Neural cell (in vitro differentiated cells): ENCODE measurements around the gene DBP. TPM values are rescaled to one million over a fixed set of nuclear protein-coding genes. Genes with fewer than 3 reads are reported as not detected.
"Not testable (repeated sequence)": the region's sequence is repeated elsewhere in the genome, so short reads cannot be mapped to it uniquely, and the experiment has no call there.

Experiments
- H2AFZ ChIP-seq: fragments of 200-600, 300-800 bp; sonication (generic), shearing (Covaris generic); 2 replicates; pipeline ENCODE4 v1.6.0; 2014; ENCODE audit warnings: low read depth, mild to moderate bottlenecking, antibody characterized with exemption, low read length, moderate library complexity
- H3F3A ChIP-seq: fragments of 200-600 bp; shearing (Covaris generic); 2 replicates; pipeline ENCODE4 v1.6.1; 2016; ENCODE audit warnings: mild to moderate bottlenecking, moderate library complexity, mixed read lengths, antibody characterized with exemption, low read length; ENCODE audit not compliant: insufficient read depth, poor library complexity, severe bottlenecking
- H3K27ac ChIP-seq: fragments of 200-600, 300-800 bp; sonication (generic), shearing (Covaris generic); 2 replicates; pipeline ENCODE4 v1.5.1; 2014; ENCODE audit warnings: mild to moderate bottlenecking, low read length, moderate library complexity
- H3K27me3 ChIP-seq: fragments of 300-800, 200-600 bp; sonication (generic), shearing (Covaris generic); 2 replicates; pipeline ENCODE4 v1.6.0; 2014; ENCODE audit warnings: mild to moderate bottlenecking, low read depth, low read length, moderate library complexity; ENCODE audit not compliant: insufficient read depth
- H3K36me3 ChIP-seq: fragments of 300-800, 200-600 bp; sonication (generic), shearing (Covaris generic); 2 replicates; pipeline ENCODE4 v1.5.1; 2014; ENCODE audit warnings: mild to moderate bottlenecking, antibody characterized with exemption, low read length, moderate library complexity; ENCODE audit not compliant: insufficient read depth
- H3K4me2 ChIP-seq: fragments of 300-800, 200-600 bp; sonication (generic), shearing (Covaris generic); 2 replicates; pipeline ENCODE4 v1.6.0; 2014; ENCODE audit warnings: mild to moderate bottlenecking, low read length
- H3K4me3 ChIP-seq: fragments of 300-800, 200-600 bp; sonication (generic), shearing (Covaris generic); 2 replicates; pipeline ENCODE4 v1.5.1; 2014; ENCODE audit warnings: mild to moderate bottlenecking, low read length, moderate library complexity
- H3K79me2 ChIP-seq: fragments of 200-600 bp; shearing (Covaris generic); replicated peaks from 2 replicates; pipeline ENCODE4 v1.6.0; 2014; ENCODE audit warnings: mild to moderate bottlenecking, low read length, moderate library complexity; ENCODE audit not compliant: insufficient read depth
- H3K9ac ChIP-seq: fragments of 300-800, 200-600 bp; sonication (generic), shearing (Covaris generic); 2 replicates; pipeline ENCODE4 v1.6.1; 2016; ENCODE audit warnings: mild to moderate bottlenecking, low read length, mixed read lengths
- H3K9me2 ChIP-seq: fragments of 200-600 bp; shearing (Covaris generic); 2 replicates; pipeline ENCODE4 v1.6.1; 2016; ENCODE audit warnings: mild to moderate bottlenecking, low read length, mixed read lengths; ENCODE audit not compliant: insufficient read depth
- H3K9me3 ChIP-seq: fragments of 200-600, 300-800 bp; sonication (generic), shearing (Covaris generic); 2 replicates; pipeline ENCODE4 v1.6.1; 2016; ENCODE audit warnings: mild to moderate bottlenecking, mixed run types, low read length, moderate library complexity, mixed read lengths
- H4K20me1 ChIP-seq: fragments of 200-600 bp; shearing (Covaris generic); 2 replicates; pipeline ENCODE4 v1.6.1; 2016; ENCODE audit warnings: mild to moderate bottlenecking, mixed run types; ENCODE audit not compliant: insufficient read depth
- EP300 ChIP-seq: fragments of 450-650 bp; conservative IDR thresholded peaks from 2 replicates; pipeline ENCODE4 v1.6.1; 2014; ENCODE audit warnings: antibody characterized with exemption, mild to moderate bottlenecking, moderate library complexity; ENCODE audit not compliant: poor library complexity, severe bottlenecking
- EZH2 ChIP-seq: fragments of 200-600, 300-800 bp; shearing (Covaris generic), sonication (generic); IDR thresholded peaks from 2 replicates; pipeline ENCODE4 v1.6.1; 2014; ENCODE audit warnings: antibody characterized with exemption, low read length, borderline replicate concordance, mild to moderate bottlenecking; ENCODE audit not compliant: insufficient read depth, poor library complexity, severe bottlenecking
- MXI1 ChIP-seq: fragments of 450-650 bp; conservative IDR thresholded peaks from 2 replicates; pipeline ENCODE4 v1.6.1; 2014; ENCODE audit warnings: antibody characterized with exemption, mild to moderate bottlenecking; ENCODE audit not compliant: poor library complexity, severe bottlenecking
- POLR2AphosphoS5 ChIP-seq: IDR thresholded peaks from 2 replicates; pipeline ENCODE4 v1.6.1; 2012
- RAD21 ChIP-seq: fragments of 450-650 bp; conservative IDR thresholded peaks from 2 replicates; pipeline ENCODE4 v1.6.1; 2014; ENCODE audit warnings: antibody characterized with exemption, mild to moderate bottlenecking, moderate library complexity
- REST ChIP-seq: IDR thresholded peaks from 2 replicates; pipeline ENCODE4 v1.6.1; 2012; ENCODE audit warnings: borderline replicate concordance
- SMC3 ChIP-seq: fragments of 450-650 bp; conservative IDR thresholded peaks from 2 replicates; pipeline ENCODE4 v1.6.1; 2014; ENCODE audit warnings: antibody characterized with exemption, mild to moderate bottlenecking, moderate library complexity; ENCODE audit not compliant: poor library complexity
- TAF1 ChIP-seq: IDR thresholded peaks from 2 replicates; pipeline ENCODE4 v1.6.1; 2012; ENCODE audit warnings: low read depth
- polyA plus RNA-seq: library from polyadenylated mRNA; depleted of rRNA; stranded (reverse); fragments of >200 nt; gene quantifications from 2 replicates; pipeline ENCODE4 v1.2.3, GENCODE V29; 2014
- TF ChIP-seq, protein P1 (sequence below): fragments of 450-650 bp; IDR thresholded peaks from 2 replicates; pipeline ENCODE4 v1.5.1; 2014; ENCODE audit warnings: antibody characterized with exemption, mild to moderate bottlenecking, moderate library complexity; ENCODE audit not compliant: poor library complexity, severe bottlenecking

DBP gene
- polyA plus RNA-seq, 1 donor from 2014 or later = 3.6 TPM

- TF ChIP-seq, protein P1, sequence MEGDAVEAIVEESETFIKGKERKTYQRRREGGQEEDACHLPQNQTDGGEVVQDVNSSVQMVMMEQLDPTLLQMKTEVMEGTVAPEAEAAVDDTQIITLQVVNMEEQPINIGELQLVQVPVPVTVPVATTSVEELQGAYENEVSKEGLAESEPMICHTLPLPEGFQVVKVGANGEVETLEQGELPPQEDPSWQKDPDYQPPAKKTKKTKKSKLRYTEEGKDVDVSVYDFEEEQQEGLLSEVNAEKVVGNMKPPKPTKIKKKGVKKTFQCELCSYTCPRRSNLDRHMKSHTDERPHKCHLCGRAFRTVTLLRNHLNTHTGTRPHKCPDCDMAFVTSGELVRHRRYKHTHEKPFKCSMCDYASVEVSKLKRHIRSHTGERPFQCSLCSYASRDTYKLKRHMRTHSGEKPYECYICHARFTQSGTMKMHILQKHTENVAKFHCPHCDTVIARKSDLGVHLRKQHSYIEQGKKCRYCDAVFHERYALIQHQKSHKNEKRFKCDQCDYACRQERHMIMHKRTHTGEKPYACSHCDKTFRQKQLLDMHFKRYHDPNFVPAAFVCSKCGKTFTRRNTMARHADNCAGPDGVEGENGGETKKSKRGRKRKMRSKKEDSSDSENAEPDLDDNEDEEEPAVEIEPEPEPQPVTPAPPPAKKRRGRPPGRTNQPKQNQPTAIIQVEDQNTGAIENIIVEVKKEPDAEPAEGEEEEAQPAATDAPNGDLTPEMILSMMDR = no peak
These were observed 3.2 kb downstream of the DBP start (continued) for GRCh38 chr19:48634036-48634342.

DNA sequence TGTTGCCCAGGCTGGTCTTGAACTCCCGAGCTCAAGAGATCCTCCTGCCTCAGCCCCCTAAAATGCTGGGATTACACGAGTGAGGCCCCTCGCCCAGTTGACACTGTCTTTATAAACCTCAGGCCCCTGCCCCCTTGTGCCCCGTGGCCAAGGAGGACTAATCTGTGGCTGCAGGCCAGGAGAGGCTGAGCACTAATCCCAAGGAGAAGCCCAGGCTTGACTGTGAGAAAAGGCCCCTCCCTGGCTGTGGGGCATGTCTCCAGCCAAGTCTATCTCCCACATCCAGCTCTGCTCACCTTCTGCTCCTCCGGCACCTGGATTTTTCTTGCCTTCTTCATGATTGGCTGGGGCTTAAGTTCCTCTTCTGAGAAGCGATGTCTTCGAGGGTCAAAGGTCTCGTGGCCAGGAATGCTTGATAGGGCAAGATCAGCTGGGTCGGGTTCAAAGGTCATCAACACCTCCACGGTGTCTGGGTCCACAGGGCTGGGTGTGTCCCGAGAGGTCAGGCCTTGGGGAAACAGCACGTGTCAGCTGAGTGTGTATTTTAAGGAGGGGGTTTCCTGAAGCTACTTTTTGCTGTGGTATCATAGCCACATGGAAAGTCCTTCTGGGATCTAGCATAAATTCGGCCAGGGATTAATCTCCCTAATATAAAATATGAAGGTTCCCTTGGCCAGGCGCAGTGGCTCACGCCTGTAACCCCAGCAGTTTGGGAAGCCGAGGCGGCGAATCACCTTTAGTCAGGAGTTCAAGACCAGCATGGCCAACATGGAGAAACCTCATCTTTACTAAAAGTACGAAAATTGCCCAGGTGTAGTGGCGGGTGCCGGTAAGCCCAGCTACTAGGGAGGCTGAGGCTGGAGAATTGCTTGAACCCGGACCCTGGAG lies 3.8 kb downstream of the DBP start:
- Histone ChIP-seq H3K79me2 (no peaks in the 10 kb centered on the region), H3F3A (peaks cover under 1% of the 10 kb centered on the region), H3K4me3 (peak overlapping the region; percentile 66), H3K27ac (peak overlapping the region; percentile 73), H3K27me3 (no peaks in the 10 kb centered on the region), H2AFZ (no peak overlapping the region), H3K9me2 (no peaks in the 10 kb centered on the region), H3K36me3 (no peaks in the 10 kb centered on the region), H4K20me1 (no peaks in the 10 kb centered on the region), H3K9ac (peak overlapping the region; percentile 51), H3K4me2 (peak overlapping the region; percentile 62), H3K9me3 (no peaks in the 10 kb centered on the region)
- no peak for TF ChIP-seq POLR2AphosphoS5
- TF ChIP-seq MXI1 = no peak
- TF ChIP-seq RAD21 = no peak

DNA sequence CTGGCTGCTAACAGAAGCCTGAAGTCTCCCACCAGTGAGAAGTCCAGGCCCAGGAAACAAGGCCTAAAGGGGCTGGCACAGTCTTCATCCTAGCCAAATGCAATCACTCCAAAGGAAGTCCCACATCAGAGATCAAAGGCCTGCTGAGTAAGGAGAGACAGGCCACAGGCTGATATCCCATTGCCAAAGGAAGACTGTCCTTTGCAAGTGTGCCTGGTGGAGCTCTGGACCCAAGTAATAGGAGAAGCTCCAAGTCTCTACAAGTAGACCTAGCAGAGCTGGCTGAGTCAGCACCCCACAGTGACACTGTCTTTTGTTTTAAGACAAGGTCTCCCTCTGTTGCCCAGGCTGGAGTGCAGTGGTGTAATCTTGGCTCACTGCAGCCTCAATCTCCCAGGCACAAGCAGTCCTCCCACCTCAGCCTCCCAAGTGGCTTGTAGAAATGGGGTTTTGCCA lies 4.5 kb downstream of the DBP start:
- no peak overlapping the region for H2AFZ ChIP-seq
- no peak overlapping the region for H3K4me2 ChIP-seq
- H3K9me2 ChIP-seq = no peaks in the 10 kb centered on the region
- H3K4me3 ChIP-seq = no peak overlapping the region
- no peaks in the 10 kb centered on the region for H3F3A ChIP-seq
- no peak overlapping the region for H3K9ac ChIP-seq
- no peaks in the 10 kb centered on the region for H3K79me2 ChIP-seq
- no peak overlapping the region for H3K27ac ChIP-seq
- H3K27me3 ChIP-seq = no peaks in the 10 kb centered on the region
- H3K9me3 ChIP-seq = no peaks in the 10 kb centered on the region
- TF ChIP-seq POLR2AphosphoS5 (no peak), EP300 (no peak), SMC3 (no peak), TAF1 (no peak), EZH2 (no peak), RAD21 (no peak), REST (no peak)
- TF ChIP-seq, protein P1 = no peak
- no peaks in the 10 kb centered on the region for H3K36me3 ChIP-seq
- no peaks in the 10 kb centered on the region for H4K20me1 ChIP-seq

- not testable (repeated sequence) for H3K27me3 ChIP-seq, H3K36me3 ChIP-seq, H4K20me1 ChIP-seq, H3K9me3 ChIP-seq, H3K79me2 ChIP-seq, H3K4me3 ChIP-seq, H2AFZ ChIP-seq, H3K27ac ChIP-seq, H3K4me2 ChIP-seq, H3F3A ChIP-seq, H3K9me2 ChIP-seq, H3K9ac ChIP-seq
These were observed 4.9 kb downstream of the DBP start for GRCh38 chr19:48632286-48632685.
